NCI-H146 (cell line): ENCODE measurements around the gene C2orf69.

Source experiments
- DNase-seq: peaks from one replicate; lab custom pipeline; 2025; lab: John Stamatoyannopoulos, UW

The C2orf69 gene

GRCh38 chr2:199968126-199968525, 57.0 kb downstream of the C2orf69 start:
- no peak for DNase-seq

GRCh38 chr2:199972088-199972626, 61.1 kb downstream of the C2orf69 start:
- no peak for DNase-seq

GRCh38 chr2:199973703-199974102, 62.6 kb downstream of the C2orf69 start:
- no peak for DNase-seq

GRCh38 chr2:199975273-199975895, 64.3 kb downstream of the C2orf69 start:
- no peak for DNase-seq
